Measurements from ENCODE around the gene TNNT3.
"Not testable (repeated sequence)": the region's sequence is repeated elsewhere in the genome, so short reads cannot be mapped to it uniquely, and the experiment has no call there.

The TNNT3 gene

DNA sequence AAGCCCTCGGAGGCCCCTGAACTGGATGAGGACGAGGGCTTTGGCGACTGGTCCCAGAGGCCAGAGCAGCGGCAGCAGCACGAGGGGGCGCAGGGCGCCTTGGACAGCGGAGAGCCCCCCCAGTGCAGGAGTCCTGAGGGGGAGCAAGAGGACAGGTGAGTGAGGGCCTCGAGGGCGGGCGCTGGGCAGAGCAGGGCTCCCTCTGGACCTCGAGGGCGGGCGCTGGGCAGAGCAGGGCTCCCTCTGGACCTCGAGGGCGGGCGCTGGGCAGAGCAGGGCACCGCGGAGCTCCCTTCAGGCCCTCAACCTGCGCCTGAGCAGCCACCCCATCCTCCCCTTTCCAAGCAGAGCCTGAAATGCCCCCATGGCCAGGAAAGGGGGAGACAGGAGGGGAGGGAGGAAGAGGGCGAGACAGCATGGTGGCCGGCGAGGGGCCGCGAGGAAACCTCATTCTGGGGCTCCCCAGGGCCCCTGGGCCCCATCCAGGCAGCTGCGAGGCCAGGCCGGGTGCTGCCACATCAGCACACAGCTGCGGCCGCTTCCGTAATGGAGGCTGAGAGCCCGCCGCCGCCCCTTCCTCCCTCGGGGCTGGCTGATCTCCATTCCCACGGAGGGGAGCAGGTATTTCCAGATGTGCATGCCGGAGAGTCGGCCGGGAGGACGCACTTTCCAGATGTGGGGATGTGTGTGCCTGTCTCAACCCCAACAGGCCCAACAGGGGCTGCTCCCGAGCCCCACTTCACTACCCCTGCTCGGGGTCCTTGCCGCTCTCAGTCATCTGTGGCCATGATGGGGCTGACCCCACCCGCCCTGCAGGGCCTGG lies 37.9 kb upstream of the TNNT3 start:
- no peak for DNase-seq (ENCODE audit: low spot score)

DNA sequence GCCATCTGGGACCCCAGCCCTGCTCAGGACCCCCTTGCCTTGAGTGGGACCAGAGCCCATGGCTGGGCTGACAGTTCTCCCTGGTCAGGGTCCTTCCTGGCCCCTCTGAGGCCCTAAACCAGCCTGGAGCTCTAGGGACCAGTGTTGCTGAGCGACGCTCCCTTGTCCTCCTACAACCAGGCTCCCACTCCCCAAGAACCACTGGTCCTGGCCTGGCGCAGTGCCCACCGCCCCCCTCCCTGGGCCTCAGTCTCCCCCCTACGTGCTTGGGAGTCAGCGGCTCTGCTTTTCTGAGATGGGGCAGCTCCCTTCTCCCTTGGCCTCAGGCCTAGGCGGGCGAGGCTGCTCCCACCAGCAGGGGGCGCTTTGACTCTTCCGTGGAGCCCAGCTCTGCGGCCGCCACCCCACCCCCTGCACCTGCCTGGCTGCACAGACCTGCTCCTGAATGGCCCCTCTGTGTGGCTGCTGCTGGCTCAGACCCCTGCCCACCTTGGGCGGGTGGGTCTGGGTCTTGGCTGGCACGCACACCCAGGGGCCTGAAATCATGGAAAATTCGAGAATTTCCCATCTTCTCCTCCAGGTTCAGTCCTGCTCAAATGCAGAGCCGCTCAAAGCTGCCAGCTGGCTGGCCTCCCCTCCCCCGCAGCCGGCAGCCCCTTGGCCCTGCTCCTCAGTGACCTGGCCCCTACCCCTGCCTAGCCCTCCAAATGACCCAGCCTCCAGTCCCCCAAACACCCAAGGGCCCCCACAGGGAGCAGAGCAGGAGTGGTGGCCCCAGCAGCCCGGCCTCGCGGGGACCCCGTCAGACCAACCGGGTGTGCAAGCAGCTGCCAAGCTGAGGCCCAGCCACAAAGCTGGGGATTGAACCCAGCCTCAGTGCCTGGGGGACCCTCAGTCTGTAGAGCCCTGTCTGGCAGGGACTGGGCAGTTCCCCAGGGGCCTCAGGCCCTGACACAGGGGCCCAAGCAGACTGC lies 37.0 kb upstream of the TNNT3 start:
- DNase-seq (ENCODE audit: low spot score), result peak; percentile 82

DNA sequence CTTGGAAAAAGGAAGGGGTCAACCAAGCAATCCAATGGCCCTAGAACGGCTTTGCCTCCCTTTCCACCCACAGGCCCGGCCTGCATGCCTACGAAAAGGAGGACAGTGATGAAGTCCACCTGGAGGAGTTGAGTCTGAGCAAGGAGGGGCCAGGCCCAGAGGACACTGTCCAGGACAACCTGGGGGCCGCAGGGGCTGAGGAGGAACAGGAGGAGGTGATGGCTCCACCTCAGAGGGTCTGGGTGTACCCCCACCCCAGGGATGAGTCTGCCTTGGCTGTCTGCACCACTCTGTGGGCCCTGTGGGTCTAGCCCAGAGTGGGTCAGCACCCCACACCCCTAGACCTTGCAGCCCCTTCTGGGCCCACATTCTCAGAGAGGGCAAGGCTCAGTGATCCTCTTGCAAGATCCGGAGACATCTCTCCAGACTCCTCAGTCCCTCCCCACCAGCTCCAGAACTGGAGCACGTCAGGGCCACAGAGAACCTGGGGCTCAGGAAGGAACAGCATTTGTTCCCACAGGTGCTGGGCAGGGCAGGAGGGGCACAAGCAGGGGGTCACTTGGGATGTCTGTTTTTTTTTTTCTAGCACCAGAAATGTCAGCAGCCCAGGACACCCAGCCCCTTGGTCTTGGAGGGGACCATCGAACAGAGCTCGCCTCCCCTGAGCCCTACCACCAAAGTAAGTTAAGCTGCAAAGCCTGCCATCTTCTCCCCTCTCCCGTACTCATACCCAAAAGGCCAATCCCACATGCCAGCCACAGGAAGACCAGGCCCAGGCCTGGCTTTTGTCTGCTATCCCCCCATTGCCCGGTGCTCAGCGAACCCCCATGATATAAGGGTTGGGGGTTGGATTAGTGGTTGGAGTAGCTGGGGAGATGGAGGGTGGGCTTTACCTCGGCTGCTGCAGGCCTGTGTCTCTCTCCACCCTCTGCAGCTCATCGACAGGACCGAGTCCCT lies 35.9 kb upstream of the TNNT3 start:
- DNase-seq (ENCODE audit: low spot score), result no peak

DNA sequence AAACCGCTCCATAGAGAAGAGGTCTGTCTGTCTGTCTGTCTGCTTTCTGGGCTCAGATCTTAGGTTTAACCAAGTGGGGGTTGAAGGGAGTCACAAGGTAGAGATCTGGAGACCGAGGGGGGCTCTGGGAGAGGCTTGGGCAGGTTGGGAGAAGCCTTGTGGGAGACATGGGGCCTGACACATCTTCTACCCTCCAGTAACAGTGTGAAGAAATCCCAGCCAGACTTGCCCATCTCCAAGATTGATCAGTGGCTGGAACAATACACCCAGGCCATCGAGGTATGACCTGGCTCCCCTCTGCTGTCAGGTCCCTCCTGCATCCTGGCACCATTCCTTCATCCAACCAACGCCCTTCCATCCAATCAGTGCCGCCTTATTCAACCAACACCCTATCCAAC lies 35.2 kb upstream of the TNNT3 start:
- DNase-seq (ENCODE audit: low spot score), result no peak

DNA sequence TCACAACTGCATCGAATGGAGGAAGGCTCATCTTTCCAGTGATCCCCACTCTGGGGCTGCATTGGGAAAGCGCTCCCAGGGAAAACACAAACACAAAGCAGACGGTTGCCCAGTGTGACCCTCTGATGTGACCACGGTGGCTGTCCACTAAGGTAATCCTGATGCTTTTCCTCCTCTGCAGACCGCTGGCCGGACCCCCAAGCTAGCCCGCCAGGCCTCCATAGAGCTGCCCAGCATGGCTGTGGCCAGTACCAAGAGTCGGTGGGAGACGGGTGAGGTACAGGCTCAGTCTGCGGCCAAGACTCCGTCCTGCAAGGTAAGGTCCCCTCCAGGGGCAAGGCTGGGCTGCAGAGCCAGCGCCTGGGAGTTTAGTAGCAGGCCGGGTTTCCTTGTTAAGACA lies 33.0 kb upstream of the TNNT3 start:
- not testable (repeated sequence) for DNase-seq (ENCODE audit: low spot score)

DNA sequence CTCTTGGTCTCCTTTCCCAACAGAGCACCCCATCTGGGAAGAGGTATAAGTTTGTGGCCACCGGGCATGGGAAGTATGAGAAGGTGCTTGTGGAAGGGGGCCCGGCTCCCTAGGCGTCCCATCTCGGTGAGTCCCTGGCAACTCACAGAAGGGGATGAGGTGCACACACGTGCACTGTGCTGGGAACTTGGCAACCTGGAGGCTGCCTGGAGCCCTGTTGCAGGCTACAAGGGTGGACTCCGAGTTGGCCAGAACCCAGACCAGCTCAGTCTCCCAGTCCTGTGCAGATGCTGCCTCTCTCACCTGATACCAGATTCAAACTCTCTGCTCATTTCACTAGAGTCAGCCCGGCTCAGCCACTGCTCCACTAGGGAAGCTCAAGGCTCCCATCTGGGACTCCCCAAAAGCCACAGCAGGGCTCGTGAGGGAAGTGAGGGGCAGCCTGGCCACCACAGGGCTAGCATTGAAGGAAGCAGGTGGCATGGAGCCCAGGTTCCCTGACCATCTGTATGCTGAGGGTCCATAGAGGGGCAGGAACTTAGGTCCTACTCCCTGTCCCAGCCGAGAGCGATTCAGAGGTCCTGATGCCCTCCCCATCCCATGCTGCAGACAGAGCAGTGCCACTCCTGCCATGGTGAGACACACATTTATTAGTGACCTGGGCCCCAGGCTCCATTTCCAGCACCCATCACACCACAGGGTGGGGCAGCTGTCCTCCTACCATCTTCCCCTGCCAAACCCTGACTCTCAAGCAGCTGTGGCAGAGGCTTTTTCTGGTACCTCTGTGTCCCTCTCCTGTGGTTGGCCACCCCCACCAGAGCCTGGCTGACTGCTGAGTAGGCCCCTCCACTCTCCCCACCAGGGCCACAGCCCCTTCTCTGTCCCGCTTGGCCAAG lies 31.8 kb upstream of the TNNT3 start:
- DNase-seq (ENCODE audit: low spot score), result no peak

DNA sequence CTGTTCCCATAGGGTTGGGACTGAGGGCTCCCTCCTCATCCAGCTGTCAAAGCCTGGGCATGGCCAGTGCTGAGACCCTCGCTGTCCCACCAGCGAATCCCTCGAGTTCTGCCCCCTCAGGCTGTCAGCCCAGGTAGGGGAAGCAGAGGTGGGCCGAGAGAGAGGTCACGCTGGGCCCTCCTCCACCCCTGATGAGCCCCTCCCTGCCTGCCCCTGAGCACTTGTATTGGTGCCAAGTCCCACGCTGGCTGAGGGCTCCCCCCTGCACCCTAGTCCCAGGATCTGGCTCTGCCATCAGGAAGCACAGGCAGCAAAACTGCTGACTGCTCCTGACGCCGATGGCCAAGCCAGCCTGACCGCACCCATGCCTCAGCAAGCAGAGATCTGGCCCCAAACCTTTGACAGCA lies 31.2 kb upstream of the TNNT3 start:
- DNase-seq (ENCODE audit: low spot score), result no peak

DNA sequence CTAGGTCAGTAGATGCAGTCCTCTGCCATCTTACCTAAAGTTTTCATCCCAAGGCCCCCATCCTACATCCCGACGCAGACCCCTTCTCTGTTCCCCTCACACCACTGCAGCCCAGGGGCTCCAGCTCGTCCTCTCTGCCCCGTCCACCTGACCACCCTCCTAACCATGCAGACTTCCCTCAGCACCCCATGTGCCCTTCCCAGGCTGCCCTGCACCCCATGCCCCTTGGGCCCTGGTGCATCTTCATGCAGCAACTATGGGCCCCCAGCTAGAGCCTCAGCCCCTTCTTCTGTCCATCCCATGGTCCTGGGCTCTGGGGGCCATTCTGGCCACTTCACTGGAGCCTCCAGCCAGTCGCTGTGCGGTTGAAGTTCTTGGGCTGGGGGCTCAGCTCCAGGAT lies 30.7 kb upstream of the TNNT3 start:
- DNase-seq (ENCODE audit: low spot score), result no peak

DNA sequence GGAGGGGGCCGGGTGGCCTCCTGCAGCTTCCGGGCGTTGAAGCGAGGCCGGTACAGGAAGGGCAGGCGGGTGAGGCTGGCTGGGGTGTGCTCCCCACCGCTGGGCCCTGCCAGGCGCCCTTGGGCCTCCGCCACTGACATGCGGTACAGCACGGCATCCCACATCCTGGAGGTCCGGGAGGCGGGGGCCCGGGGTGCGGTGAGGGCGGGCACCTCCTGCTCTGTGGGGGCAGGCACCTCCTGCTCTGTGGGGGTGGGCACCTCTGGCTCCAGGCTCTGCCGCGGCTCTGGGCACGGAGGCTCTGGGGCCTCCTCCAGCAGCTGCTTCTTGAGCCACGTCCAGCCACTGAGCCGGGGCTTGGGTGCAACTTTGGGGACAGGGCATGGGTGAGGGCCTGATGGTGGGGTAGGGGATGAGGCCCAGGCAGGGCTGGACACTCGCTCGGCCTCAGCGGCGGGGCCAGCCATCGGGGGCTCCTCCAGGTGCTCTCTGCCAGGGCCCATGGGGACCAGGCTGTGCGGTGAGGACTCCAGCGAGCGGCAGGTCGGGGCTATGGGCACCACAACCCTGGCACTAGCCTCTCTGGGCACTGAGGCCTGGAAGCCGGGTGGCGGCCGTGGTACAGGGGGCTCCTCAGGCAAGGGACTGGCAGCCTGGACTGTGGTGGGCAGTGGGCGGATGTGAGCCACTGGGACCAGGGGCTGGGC lies 30.1 kb upstream of the TNNT3 start:
- no peak for DNase-seq (ENCODE audit: low spot score)

DNA sequence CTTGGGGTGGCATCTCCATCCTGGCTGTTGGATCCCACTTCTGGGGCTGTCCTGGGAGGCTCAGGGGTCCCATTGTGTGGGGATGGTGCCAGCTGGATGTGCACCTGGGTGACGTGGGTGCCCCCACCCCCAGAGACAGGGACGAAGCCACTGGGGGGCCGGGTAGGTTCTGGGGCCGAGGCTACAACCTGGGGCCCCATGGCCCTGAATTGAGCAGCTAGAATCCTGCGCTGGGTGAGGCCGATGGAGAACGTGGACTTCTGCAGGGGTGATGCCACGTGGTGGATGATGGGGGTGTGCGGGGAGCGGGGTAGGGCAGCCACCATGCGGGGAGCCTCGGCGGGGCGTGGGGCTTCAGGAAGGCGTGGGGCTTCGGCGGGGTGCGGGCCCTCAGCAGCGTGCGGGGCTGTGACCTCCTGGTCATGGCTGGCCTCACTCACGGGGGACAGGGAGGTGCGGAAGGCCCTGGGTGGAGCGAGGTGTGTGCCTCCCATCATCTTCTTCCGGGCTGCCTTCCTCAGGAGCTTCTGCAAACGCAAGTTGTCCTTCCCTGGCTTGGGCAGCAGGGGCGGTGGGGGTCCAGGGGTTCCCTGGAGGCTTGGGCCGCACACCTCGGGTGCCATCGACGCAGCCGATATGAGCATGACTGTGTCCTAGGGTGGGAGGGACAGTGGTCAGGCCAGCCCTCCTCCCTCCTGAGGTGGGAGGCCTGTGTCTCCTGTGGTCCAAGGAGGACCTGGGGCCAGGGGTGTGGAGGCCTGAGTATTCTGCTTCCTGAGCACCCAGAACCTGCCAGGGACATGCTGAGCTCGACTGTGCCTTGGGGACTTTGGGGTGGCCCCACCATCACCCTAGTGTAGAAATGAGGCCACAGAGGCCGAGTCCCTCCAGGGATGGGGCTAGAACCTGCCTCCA lies 29.3 kb upstream of the TNNT3 start:
- no peak for DNase-seq (ENCODE audit: low spot score)

DNA sequence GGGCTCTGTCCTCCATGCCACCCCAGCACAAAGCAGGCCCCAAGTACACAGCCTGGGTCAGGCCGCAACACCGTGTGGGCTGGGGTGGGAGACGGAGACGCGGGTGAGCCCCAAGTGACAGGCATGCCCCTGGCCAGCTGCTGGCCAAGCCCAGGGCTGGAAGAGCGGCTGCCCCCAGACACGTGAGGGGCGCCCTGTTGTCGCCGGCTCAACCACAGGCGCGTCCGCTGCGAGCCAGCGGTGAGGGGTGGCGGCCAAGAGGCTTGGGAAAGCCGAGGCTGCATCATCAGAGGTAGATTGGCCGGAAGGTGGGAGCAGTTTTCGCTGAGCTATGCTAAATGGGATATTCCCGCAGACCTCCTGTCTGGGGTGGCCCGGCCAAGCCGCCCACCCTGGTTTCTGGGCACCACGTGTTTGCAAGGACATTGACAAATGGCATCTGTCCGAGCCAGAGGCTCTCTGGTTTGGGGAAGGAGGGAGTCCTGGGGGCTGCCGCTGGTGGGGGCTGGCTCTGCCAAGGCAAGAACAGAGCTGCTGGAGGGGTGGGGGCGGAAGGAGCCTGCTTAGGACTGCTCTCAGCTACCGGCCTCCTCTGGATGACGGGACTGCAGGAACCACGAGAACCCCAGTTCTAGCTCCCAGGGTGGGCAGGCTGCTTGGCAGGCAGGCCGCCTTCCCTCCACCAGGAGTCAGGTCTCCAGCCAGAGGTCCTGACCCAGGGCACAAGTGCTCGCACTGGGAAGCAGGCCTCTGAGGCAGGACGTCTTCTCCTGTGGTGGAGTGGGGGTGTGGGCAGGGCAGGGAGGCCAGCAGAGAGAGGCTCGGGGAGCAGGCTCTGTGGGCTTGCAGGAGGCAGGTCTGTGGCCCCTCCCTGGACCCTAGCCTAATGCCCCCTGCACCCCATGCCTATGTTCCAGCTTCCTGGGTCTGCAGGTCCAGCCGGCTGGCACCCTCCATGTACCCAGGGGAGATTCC lies 28.4 kb upstream of the TNNT3 start:
- no peak for DNase-seq (ENCODE audit: low spot score)

DNA sequence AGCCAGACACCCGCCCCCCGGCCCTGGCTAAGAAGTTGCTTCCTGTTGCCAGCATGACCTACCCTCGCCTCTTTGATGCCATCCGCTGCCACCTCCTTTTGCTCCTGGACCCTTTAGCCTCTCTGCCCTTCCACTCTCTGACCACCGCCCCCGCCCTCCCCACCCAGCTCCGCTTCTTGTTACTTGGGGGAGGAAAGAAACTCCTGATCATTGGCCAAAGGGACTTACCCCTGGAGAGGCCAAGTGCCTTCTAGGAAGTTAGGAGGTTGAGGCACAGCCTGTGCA lies 27.7 kb upstream of the TNNT3 start, which contains the start of gene PRR33:
Gene PRR33, minus strand, starts transcription at position 65 of the 285 bp plus-strand sequence. CDS start 1,311 bp downstream, outside the sequence.
- no peak for DNase-seq (ENCODE audit: low spot score)

DNA sequence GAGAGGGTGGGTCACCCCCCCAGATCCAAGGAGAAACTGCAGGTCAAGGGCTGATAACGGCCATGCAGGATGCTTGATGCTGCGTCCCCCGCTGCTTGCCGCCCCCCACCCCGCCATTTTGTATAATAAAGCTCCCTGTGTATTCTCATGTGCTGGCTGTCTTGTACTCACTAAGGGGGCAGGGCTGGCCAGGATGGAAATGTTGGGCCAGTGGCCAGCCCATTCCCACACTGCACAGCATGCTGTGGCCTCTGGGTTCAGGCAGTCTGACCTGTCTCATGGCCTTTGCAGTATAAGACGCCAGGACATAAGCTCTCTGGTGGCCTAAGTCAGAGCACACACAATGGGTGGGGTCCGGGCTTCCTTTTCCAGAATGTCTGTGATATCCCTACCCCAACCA lies 27.4 kb upstream of the TNNT3 start:
- DNase-seq (ENCODE audit: low spot score), result no peak

DNA sequence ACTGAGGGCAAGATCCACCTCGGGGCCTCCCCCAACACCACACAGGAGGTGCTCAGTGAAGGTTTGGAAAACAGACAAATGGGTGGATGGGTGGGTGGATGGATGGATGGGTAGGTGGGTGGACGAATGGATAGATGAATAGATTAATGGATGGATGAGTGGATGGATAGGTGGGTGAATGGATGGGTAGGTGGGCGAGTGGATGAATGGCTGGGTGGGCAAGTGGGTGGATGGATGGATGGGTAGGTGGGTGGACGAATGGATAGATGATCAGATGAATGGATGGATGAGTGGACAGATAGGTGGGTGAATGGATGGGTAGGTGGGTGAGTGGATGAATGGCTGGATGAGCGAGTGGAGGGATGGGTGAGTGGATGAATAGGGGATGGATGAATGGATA lies 26.9 kb upstream of the TNNT3 start:
- DNase-seq (ENCODE audit: low spot score), result no peak

DNA sequence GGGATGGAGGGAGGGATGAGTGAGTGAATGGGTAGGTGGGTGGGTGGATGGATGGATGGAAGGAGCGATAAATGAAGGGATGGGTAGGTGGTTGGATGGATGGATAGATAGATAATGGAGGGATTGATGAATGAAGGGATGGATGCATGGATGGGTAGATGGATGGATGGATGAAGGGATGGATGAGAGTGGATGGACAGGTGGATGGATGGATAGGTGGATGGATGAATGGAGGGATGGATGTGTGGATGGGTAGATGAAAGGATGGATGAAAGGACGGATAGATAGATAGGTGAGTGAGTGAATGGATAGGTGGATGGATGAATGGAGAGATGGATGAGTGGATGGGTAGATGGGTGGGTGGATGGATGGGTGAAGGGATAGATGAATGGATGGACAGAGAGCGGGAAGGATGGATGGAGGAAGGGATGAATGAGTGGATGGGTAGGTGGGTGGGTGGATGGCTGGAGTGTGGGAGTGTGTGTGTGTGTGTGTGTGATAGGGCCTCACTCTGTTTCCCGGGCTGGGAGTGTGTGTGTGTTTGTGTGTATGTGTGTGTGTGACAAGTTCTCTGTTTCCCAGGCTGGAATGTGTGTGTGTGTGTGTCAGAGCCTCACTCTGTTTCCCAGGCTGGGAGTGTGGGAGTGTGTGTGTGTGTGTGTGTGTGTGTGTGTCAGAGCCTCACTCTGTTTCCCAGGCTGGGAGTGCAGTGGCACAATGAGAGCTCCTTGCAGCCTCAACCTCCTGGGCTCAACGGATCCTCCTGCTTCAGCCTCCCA lies 25.7 kb upstream of the TNNT3 start:
- no peak for DNase-seq (ENCODE audit: low spot score)

DNA sequence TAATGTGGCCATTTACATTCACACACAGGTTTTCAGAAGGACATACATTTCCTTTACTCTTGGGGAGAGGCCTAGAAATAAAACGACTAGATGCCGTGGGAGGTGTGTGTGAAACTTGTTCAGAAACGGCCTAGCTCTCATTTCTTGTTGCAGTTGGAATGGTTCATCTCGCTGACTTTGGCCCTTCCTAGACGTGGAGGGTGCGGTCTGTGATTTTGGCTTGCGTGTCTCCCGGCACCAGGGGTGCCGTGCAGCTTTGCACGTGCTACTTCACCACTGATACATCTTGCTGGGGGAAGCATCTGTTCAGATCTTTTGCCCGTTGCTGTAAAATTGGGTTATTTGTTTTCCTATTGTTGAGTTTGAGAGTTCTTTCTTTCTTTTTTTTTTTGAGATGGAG lies 24.7 kb upstream of the TNNT3 start:
- DNase-seq (ENCODE audit: low spot score), result no peak

DNA sequence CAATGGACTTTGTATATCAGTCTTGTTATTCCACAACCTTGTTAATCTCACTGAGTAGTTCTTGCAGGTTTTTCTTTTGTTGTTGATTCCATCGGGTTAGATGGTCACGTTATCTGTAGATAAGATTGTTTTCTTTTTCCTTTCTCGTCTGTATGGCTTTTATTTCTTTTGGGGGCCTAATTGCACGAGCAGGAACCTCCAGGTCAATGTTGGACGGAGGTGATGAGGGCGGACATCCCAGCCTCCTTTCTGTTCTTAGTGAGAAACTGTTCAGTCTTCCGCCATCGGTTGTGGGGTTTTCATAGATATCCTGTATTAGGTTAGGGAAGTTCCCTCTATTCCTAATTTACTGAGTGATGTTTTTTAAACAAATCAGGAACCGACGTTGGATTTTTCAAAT lies 23.0 kb upstream of the TNNT3 start:
- DNase-seq (ENCODE audit: low spot score), result no peak
